ENCODE data around the gene RHOU. TPM values are rescaled to one million over a fixed set of nuclear protein-coding genes. Genes with fewer than 3 reads are reported as not detected.

RHOU gene
- total and polyA plus RNA-seq, 10 of the 15 experiments (the other 5 are each of a cell fraction or from before 2014, with no cell fraction given) = not detected

GRCh38 chr1:228702433-228702832 is 32.8 kb upstream of the RHOU start:
- no peak for ATAC-seq

More at GRCh38 chr1:228702433-228702832, 32.8 kb upstream of the RHOU start:
- FAIRE-seq = no peak
- ChIA-PET SMC1A (ENCODE audit: uncharacterized antibody, unreplicated experiment) (interaction anchor here (1.1 to 1.2 kb wide), 2 partner anchors 25 to 93 kb away, joined by 3 read pairs; no protein-coding TSS in a partner anchor), CTCF (interaction anchor here (0.7 to 3.3 kb wide), 3 partner anchors 11 to 525 kb away, joined by 3 to 15 read pairs (median 6); no protein-coding TSS in a partner anchor), RAD21 (ENCODE audit: unreplicated experiment) (no interaction called here), POLR2A (no interaction called here)
- H4K20me1 ChIP-seq (ENCODE audit: control insufficient read depth, insufficient read depth) = no peaks in the 10 kb centered on the region
- no peaks in the 10 kb centered on the region for H3K36me3 ChIP-seq (ENCODE audit: control insufficient read depth in 2 of 2, insufficient read depth in 2 of 2, low read length in 1 of 2)
- no peak overlapping the region for H3K9ac ChIP-seq (ENCODE audit: control insufficient read depth, insufficient read depth, low read length)
- H3K79me2 ChIP-seq (ENCODE audit: control insufficient read depth, insufficient read depth, low read length) = no peaks in the 10 kb centered on the region
- H3K4me3 ChIP-seq = no peak overlapping the region
- BruUV-seq (replicated peaks) = no TSS peak
- no peaks in the 10 kb centered on the region; the same call in 2 of the 3 replicates for H3K9me3 ChIP-seq (replicated peaks; ENCODE audit: control insufficient read depth, insufficient read depth, low read length)
- no peaks in the 10 kb centered on the region; a peak in 1 of 4 replicates for H3K27me3 ChIP-seq (replicated peaks in 1 of 2; ENCODE audit: control insufficient read depth in 2 of 2, insufficient read depth in 2 of 2, low read length in 1 of 2)
- H2AFZ ChIP-seq (ENCODE audit: control insufficient read depth, low read depth, low read length) = no peak overlapping the region
- no peak for TF ChIP-seq MTA3 (IDR thresholded peaks at IDR 0.05; ENCODE audit: borderline replicate concordance, low read length)
- TF ChIP-seq, protein P1, sequence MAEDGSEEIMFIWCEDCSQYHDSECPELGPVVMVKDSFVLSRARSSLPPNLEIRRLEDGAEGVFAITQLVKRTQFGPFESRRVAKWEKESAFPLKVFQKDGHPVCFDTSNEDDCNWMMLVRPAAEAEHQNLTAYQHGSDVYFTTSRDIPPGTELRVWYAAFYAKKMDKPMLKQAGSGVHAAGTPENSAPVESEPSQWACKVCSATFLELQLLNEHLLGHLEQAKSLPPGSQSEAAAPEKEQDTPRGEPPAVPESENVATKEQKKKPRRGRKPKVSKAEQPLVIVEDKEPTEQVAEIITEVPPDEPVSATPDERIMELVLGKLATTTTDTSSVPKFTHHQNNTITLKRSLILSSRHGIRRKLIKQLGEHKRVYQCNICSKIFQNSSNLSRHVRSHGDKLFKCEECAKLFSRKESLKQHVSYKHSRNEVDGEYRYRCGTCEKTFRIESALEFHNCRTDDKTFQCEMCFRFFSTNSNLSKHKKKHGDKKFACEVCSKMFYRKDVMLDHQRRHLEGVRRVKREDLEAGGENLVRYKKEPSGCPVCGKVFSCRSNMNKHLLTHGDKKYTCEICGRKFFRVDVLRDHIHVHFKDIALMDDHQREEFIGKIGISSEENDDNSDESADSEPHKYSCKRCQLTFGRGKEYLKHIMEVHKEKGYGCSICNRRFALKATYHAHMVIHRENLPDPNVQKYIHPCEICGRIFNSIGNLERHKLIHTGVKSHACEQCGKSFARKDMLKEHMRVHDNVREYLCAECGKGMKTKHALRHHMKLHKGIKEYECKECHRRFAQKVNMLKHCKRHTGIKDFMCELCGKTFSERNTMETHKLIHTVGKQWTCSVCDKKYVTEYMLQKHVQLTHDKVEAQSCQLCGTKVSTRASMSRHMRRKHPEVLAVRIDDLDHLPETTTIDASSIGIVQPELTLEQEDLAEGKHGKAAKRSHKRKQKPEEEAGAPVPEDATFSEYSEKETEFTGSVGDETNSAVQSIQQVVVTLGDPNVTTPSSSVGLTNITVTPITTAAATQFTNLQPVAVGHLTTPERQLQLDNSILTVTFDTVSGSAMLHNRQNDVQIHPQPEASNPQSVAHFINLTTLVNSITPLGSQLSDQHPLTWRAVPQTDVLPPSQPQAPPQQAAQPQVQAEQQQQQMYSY (CRISPR knock-in tag; IDR thresholded peaks at IDR 0.05) = no peak
- H3K4me1 ChIP-seq (ENCODE audit: control insufficient read depth, insufficient read depth, low read length) = no peaks in the 10 kb centered on the region
- WGBS (ENCODE audit: insufficient coverage, insufficient replicate concordance, low lambda C conversion rate, missing lambda C conversion rate) = 0% methylated on average over 1 of the region's 1 CpG
- H3K27ac ChIP-seq (ENCODE audit: control insufficient read depth, insufficient read depth) = no peak overlapping the region
- H3K4me2 ChIP-seq (ENCODE audit: control insufficient read depth, insufficient read depth) = no peak overlapping the region
- no peak for DNase-seq (ENCODE audit: low read depth, low spot score)
- in situ Hi-C loops (cut with MboI) (no loop called here), intact Hi-C loops (cut with micrococcal nuclease; ENCODE audit: unreplicated experiment) (no loop called here)

All from GM12878 (cell line).